ENCODE results near the gene FAM32A. TPM values are rescaled to one million over a fixed set of nuclear protein-coding genes. Genes with fewer than 3 reads are reported as not detected.

Gene FAM32A
- total RNA-seq, 1 experiment from 2014 or later: 141 TPM

DNA sequence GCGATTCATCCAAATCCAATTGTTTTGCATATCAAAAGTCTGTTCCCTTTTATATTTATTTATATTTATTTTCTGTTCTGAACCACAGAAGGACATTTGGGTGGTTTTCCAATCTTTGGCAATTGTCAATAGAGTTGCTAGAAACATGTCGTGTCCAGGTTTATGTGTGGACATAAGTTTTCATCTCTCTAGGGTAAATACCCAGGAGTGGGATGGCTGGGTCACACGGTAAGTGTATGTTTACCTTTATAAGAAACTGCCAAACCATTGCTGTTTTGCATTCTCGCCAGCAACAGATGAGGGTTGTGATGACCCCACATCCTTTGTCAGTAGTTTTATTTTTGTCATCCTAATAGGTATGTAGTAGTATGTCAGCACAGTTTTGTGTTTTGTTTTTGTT is 25.0 kb downstream of the FAM32A start:
- Histone ChIP-seq H3K9me3 (ENCODE audit: low read length) (no peaks in the 10 kb centered on the region), H4K20me1 (ENCODE audit: low read length) (no peaks in the 10 kb centered on the region), H3K4me1 (ENCODE audit: insufficient read depth, low read length) (no peaks in the 10 kb centered on the region), H3K27me3 (ENCODE audit: low read length) (no peaks in the 10 kb centered on the region), H3K27ac (ENCODE audit: low read length) (no peak overlapping the region), H2AFZ (ENCODE audit: low read length) (no peak overlapping the region), H3K36me3 (ENCODE audit: low read depth, low read length) (peaks cover 8% of the 10 kb centered on the region; the same call in 1 of the 2 replicates), H3K4me3 (ENCODE audit: low read length) (no peak overlapping the region), H3K9ac (ENCODE audit: low read length) (no peak overlapping the region), H3K9me2 (replicated peaks; ENCODE audit: low read length) (no peaks in the 10 kb centered on the region), H3K4me2 (ENCODE audit: low read length) (no peak overlapping the region), H3K79me2 (ENCODE audit: low read length) (peaks cover 3% of the 10 kb centered on the region; the same call in 1 of the 2 replicates), H3F3A (ENCODE audit: low read length, unreplicated experiment) (no peaks in the 10 kb centered on the region)
- no peak for DNase-seq
- ChIA-PET CTCF (no interaction called here), POLR2A (ENCODE audit: unreplicated experiment) (no interaction called here)
- no peak for ATAC-seq
- intact Hi-C loops (cut with micrococcal nuclease): no loop called here
- BruUV-seq (replicated peaks): no TSS peak
- TF ChIP-seq EZH2 (IDR thresholded peaks at IDR 0.05; ENCODE audit: low read length, unreplicated experiment) (no peak), EZH2phosphoT487 (IDR thresholded peaks at IDR 0.05; ENCODE audit: borderline replicate concordance, low read length) (no peak)
- TF ChIP-seq, protein P1, sequence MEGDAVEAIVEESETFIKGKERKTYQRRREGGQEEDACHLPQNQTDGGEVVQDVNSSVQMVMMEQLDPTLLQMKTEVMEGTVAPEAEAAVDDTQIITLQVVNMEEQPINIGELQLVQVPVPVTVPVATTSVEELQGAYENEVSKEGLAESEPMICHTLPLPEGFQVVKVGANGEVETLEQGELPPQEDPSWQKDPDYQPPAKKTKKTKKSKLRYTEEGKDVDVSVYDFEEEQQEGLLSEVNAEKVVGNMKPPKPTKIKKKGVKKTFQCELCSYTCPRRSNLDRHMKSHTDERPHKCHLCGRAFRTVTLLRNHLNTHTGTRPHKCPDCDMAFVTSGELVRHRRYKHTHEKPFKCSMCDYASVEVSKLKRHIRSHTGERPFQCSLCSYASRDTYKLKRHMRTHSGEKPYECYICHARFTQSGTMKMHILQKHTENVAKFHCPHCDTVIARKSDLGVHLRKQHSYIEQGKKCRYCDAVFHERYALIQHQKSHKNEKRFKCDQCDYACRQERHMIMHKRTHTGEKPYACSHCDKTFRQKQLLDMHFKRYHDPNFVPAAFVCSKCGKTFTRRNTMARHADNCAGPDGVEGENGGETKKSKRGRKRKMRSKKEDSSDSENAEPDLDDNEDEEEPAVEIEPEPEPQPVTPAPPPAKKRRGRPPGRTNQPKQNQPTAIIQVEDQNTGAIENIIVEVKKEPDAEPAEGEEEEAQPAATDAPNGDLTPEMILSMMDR (conservative IDR thresholded peaks at IDR 0.05; ENCODE audit: low read depth, low read length): no peak

DNA sequence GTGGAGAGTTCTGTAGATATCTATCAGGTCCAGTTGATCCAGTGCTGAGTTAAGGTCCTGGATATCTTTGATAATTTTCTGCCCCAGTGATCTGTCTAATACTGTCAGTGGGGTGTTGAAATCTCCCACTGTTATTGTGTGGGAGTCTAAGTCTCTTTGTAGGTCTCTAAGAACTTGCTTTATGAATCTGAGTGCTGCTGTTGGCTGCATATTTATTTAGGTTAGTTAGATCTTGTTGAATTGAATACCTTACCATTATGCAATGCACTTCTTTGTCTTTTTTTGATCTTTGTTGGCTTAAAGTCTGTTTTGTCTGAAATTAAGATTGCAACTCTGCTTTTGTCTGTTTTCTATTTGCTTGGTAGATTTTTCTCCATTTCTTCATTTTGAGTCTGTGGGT is 27.9 kb downstream of the FAM32A start:
- H3K9me3 ChIP-seq (ENCODE audit: low read length): no peaks in the 10 kb centered on the region
- no peak overlapping the region for H2AFZ ChIP-seq (ENCODE audit: low read length)
- POLR2A ChIA-PET (ENCODE audit: unreplicated experiment): no interaction called here
- DNase-seq (no peak), ATAC-seq (no peak)
- no peaks in the 10 kb centered on the region for H4K20me1 ChIP-seq (ENCODE audit: low read length)
- H3K27ac ChIP-seq (ENCODE audit: low read length): no peak overlapping the region
- no peak overlapping the region for H3K4me3 ChIP-seq (ENCODE audit: low read length)
- no peaks in the 10 kb centered on the region for H3K9me2 ChIP-seq (replicated peaks; ENCODE audit: low read length)
- H3K9ac ChIP-seq (ENCODE audit: low read length): no peak overlapping the region
- H3F3A ChIP-seq (ENCODE audit: low read length, unreplicated experiment): no peaks in the 10 kb centered on the region
- no peaks in the 10 kb centered on the region for H3K27me3 ChIP-seq (ENCODE audit: low read length)
- CTCF ChIA-PET: no interaction called here
- no TSS peak for BruUV-seq (replicated peaks)
- no peaks in the 10 kb centered on the region for H3K4me1 ChIP-seq (ENCODE audit: insufficient read depth, low read length)
- H3K79me2 ChIP-seq (ENCODE audit: low read length): peaks cover 5% of the 10 kb centered on the region; the same call in 1 of the 2 replicates
- intact Hi-C loops (cut with micrococcal nuclease): no loop called here
- H3K4me2 ChIP-seq (ENCODE audit: low read length): no peak overlapping the region
- TF ChIP-seq, protein P1 (conservative IDR thresholded peaks at IDR 0.05; ENCODE audit: low read depth, low read length): no peak
- TF ChIP-seq EZH2 (IDR thresholded peaks at IDR 0.05; ENCODE audit: low read length, unreplicated experiment) (no peak), EZH2phosphoT487 (IDR thresholded peaks at IDR 0.05; ENCODE audit: borderline replicate concordance, low read length) (no peak)
- peaks cover 30% of the 10 kb centered on the region for H3K36me3 ChIP-seq (ENCODE audit: low read depth, low read length)

DNA sequence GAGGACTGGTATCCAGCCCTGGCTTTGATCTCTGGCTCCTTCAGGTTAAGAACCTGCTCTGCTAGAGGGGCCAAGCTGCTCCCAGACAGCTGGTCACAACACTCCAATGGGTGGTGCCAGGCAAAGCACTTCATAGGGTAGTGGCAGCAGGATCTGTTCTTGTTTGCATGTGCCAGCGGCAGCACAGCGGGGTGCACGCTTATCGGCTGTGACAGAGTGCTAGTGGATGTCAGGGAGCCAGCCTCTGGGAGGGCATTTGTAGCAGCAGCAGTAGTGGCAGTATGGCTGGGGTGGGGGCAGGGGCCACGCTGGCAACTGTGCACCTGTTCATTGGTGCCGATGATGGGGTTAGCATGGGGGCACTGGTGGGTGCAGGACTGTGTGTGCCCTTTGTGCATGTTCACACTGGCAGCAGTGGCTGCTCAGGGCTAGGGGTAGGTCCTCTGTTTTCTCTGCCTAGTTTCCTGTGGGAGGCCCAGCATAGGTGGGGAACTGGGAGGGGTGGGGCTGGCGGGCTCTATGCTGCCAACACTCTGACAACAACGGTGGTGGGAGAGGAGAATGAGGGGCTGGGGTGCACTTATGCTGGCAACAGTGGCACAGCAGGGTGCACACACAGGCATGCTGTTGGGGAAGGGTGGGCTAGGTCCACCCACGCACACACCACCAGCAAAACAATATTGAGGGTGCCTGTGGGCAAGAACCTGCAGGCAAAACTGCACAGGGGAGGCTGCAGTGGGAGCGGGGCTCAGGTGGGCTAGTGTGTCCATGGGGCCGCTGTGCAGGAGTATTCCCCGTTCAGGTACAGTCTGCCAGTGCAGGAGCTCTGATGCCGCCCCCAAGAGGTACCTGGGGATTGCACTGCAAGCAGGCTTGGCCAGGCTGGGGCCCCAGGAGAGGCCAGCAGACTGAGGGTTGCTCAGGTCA is 31.8 kb downstream of the FAM32A start:
- Histone ChIP-seq H3K9me2 (replicated peaks; ENCODE audit: low read length) (no peaks in the 10 kb centered on the region), H3K4me2 (ENCODE audit: low read length) (no peak overlapping the region), H4K20me1 (ENCODE audit: low read length) (no peaks in the 10 kb centered on the region), H3K4me1 (ENCODE audit: insufficient read depth, low read length) (no peaks in the 10 kb centered on the region), H3K9ac (ENCODE audit: low read length) (no peak overlapping the region), H3K4me3 (ENCODE audit: low read length) (no peak overlapping the region), H3K79me2 (ENCODE audit: low read length) (peaks cover 5% of the 10 kb centered on the region; the same call in 1 of the 2 replicates), H3K36me3 (ENCODE audit: low read depth, low read length) (peaks cover 59% of the 10 kb centered on the region), H2AFZ (ENCODE audit: low read length) (no peak overlapping the region), H3F3A (ENCODE audit: low read length, unreplicated experiment) (no peaks in the 10 kb centered on the region), H3K27me3 (ENCODE audit: low read length) (no peaks in the 10 kb centered on the region), H3K9me3 (ENCODE audit: low read length) (peaks cover 18% of the 10 kb centered on the region), H3K27ac (ENCODE audit: low read length) (no peak overlapping the region)
- no TSS peak for BruUV-seq (replicated peaks)
- TF ChIP-seq, protein P1 (conservative IDR thresholded peaks at IDR 0.05; ENCODE audit: low read depth, low read length): no peak
- no peak for TF ChIP-seq EZH2phosphoT487 (IDR thresholded peaks at IDR 0.05; ENCODE audit: borderline replicate concordance, low read length)
- no peak for TF ChIP-seq EZH2 (IDR thresholded peaks at IDR 0.05; ENCODE audit: low read length, unreplicated experiment)
- intact Hi-C loops (cut with micrococcal nuclease): no loop called here
- POLR2A ChIA-PET (ENCODE audit: unreplicated experiment): no interaction called here
- DNase-seq (no peak), ATAC-seq (no peak)
- CTCF ChIA-PET: no interaction called here

Measured in PC-3 (cell line).